Keratinocyte (primary cell): ENCODE data around the gene SUSD6. TPM values are rescaled to one million over a fixed set of nuclear protein-coding genes. Genes with fewer than 3 reads are reported as not detected.

Experiments used
- DNase-seq: peaks from one replicate; pipeline ENCODE4 v3.0.0-alpha.2; 2011; ENCODE audit warnings: low read depth, missing footprints, low spot score
- FAIRE-seq: peaks from 2 replicates; lab custom pipeline; 2011; peaks lifted over from hg19 to GRCh38; lab: Jason Lieb, UNC
- H2AFZ ChIP-seq: 2 replicates; pipeline ENCODE4 v1.6.0; 2012; ENCODE audit warnings: low read length, control low read depth, inconsistent platforms; ENCODE audit not compliant: control insufficient read depth
- H3K27ac ChIP-seq: 2 replicates; pipeline ENCODE4 v1.5.1; 2011; ENCODE audit warnings: low read length; ENCODE audit not compliant: control insufficient read depth, insufficient read depth
- H3K27me3 ChIP-seq: 3 replicates; pipeline ENCODE4 v1.6.0; 2011; ENCODE audit warnings: low read length; ENCODE audit not compliant: control insufficient read depth, insufficient read depth; ENCODE audit errors: extremely low read depth
- H3K36me3 ChIP-seq, 2 experiments: 2 replicates in 1 of 2; 3 replicates in 1 of 2; pipeline ENCODE4 v1.5.1; 2011; ENCODE audit warnings: low read length in 2 of 2, mild to moderate bottlenecking in 1 of 2; ENCODE audit not compliant: control insufficient read depth in 2 of 2, insufficient read depth in 2 of 2; ENCODE audit errors: extremely low read depth in 1 of 2
- H3K4me1 ChIP-seq: 3 replicates; pipeline ENCODE4 v1.5.1; 2011; ENCODE audit warnings: low read length; ENCODE audit not compliant: control insufficient read depth, insufficient read depth; ENCODE audit errors: extremely low read depth
- H3K4me2 ChIP-seq: 3 replicates; pipeline ENCODE4 v1.6.0; 2011; ENCODE audit warnings: low read depth, low read length; ENCODE audit not compliant: control insufficient read depth, insufficient read depth; ENCODE audit errors: extremely low read depth
- H3K4me3 ChIP-seq, 3 experiments: fragments of 200-600 bp in 1 of 3; sonication (generic) in 1 of 3; 2 replicates in 2 of 3; 3 replicates in 1 of 3; pipeline ENCODE4 v1.5.1; 2011 to 2016; ENCODE audit warnings: low read length in 3 of 3, mild to moderate bottlenecking in 3 of 3, control low read depth in 2 of 3, inconsistent platforms in 1 of 3, low read depth in 1 of 3, mixed read lengths in 1 of 3, mixed run types in 1 of 3, moderate library complexity in 1 of 3; ENCODE audit not compliant: control insufficient read depth in 2 of 3, insufficient read depth in 2 of 3; ENCODE audit errors: extremely low read depth in 1 of 3
- H3K79me2 ChIP-seq: 2 replicates; pipeline ENCODE4 v1.6.0; 2012; ENCODE audit warnings: low read length; ENCODE audit not compliant: control insufficient read depth, insufficient read depth
- H3K9ac ChIP-seq: 3 replicates; pipeline ENCODE4 v1.6.0; 2011; ENCODE audit warnings: low read length; ENCODE audit not compliant: control insufficient read depth, insufficient read depth; ENCODE audit errors: extremely low read depth
- H3K9me1 ChIP-seq: 3 replicates; pipeline ENCODE4 v1.6.0; 2011; ENCODE audit warnings: low read length; ENCODE audit not compliant: control insufficient read depth, insufficient read depth; ENCODE audit errors: extremely low read depth
- H3K9me3 ChIP-seq: 2 replicates; pipeline ENCODE4 v1.5.1; 2012; ENCODE audit warnings: low read depth, low read length; ENCODE audit not compliant: control insufficient read depth
- H4K20me1 ChIP-seq: 3 replicates; pipeline ENCODE4 v1.6.0; 2011; ENCODE audit warnings: low read length; ENCODE audit not compliant: control insufficient read depth, insufficient read depth; ENCODE audit errors: extremely low read depth
- EZH2 ChIP-seq: IDR thresholded peaks from one replicate; pipeline ENCODE4 v1.6.1; 2012; ENCODE audit warnings: inconsistent platforms, mild to moderate bottlenecking, low read length, moderate library complexity
- dilution Hi-C: fragments of 300-500 bp; cut with MboI; formaldehyde crosslinking; loops from one replicate; pipeline ENCODE4 v1.7.0; 2020; ENCODE audit warnings: low sequenced_read_pairs; ENCODE audit not compliant: extremely low pct_ligation_motif_present
- polyA plus RNA-seq, 5 experiments: library from polyadenylated mRNA; depleted of rRNA in 3 of 5; stranded (reverse) in 3 of 5; stranded (forward) in 1 of 5; unstranded in 1 of 5; fragments of >200 nt; gene quantifications; 1 replicate in 1 of 5; 2 replicates in 3 of 5; 3 replicates in 1 of 5; pipeline versions ENCODE4 v1.2.1 to v1.2.3, GENCODE V29; 2011 to 2012; ENCODE audit warnings: missing spikeins in 2 of 5, low read depth in 1 of 5, low replicate concordance in 1 of 5
- TF ChIP-seq, protein P1 (sequence below), 3 experiments: IDR thresholded peaks in 1 of 3; conservative IDR thresholded peaks in 1 of 3; optimal IDR thresholded peaks in 1 of 3; 2 replicates in 2 of 3; 3 replicates in 1 of 3; pipeline versions ENCODE3 to v1.5.1; 2011; ENCODE audit warnings: low read length in 3 of 3, mild to moderate bottlenecking in 3 of 3, moderate library complexity in 2 of 3, control low read depth in 1 of 3, inconsistent platforms in 1 of 3; ENCODE audit not compliant: insufficient read depth in 2 of 3; ENCODE audit errors: extremely low read depth in 1 of 3

Gene SUSD6
- polyA plus RNA-seq, 1 donor (not counting 4 experiments of a cell fraction or from before 2014, with no cell fraction given) = 10.5 TPM

DNA sequence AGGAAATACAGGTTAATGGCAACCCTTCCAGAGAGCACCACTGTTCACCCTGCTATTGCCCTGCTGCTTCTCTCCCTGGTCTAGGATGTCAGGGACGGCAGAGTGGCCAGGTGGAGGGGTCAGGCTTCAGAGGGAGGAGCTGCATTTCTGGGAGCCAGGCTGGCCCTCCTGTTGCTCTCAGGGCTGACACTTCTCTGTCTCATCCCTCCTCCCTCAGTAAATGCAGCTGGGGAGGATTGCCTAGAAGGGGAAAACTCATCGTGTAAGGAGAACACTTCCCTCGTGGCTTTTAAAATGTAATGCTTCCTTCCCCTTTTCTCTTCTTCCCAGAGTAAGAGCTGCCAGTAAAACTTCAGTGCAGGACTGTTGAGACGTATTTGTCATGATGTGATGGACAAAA lies 20.8 kb downstream of the SUSD6 start:
- peaks cover 4% of the 10 kb centered on the region for H3K4me1 ChIP-seq
- H3K9ac ChIP-seq = no peak overlapping the region
- H3K27ac ChIP-seq = no peak overlapping the region
- H3K9me3 ChIP-seq = no peaks in the 10 kb centered on the region
- H3K79me2 ChIP-seq = peaks cover 65% of the 10 kb centered on the region
- no peak overlapping the region for H3K4me3 ChIP-seq
- H4K20me1 ChIP-seq = no peaks in the 10 kb centered on the region
- H3K27me3 ChIP-seq = no peaks in the 10 kb centered on the region
- no peak for TF ChIP-seq EZH2
- TF ChIP-seq, protein P1, sequence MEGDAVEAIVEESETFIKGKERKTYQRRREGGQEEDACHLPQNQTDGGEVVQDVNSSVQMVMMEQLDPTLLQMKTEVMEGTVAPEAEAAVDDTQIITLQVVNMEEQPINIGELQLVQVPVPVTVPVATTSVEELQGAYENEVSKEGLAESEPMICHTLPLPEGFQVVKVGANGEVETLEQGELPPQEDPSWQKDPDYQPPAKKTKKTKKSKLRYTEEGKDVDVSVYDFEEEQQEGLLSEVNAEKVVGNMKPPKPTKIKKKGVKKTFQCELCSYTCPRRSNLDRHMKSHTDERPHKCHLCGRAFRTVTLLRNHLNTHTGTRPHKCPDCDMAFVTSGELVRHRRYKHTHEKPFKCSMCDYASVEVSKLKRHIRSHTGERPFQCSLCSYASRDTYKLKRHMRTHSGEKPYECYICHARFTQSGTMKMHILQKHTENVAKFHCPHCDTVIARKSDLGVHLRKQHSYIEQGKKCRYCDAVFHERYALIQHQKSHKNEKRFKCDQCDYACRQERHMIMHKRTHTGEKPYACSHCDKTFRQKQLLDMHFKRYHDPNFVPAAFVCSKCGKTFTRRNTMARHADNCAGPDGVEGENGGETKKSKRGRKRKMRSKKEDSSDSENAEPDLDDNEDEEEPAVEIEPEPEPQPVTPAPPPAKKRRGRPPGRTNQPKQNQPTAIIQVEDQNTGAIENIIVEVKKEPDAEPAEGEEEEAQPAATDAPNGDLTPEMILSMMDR (optimal IDR thresholded peaks at IDR 0.05 in 1 of 3, IDR thresholded peaks at IDR 0.05 in 1 of 3, conservative IDR thresholded peaks at IDR 0.05 in 1 of 3; ENCODE audit: extremely low read depth in 1 of 3, insufficient read depth in 2 of 3, low read length in 3 of 3) = no peak
- no peak overlapping the region for H2AFZ ChIP-seq
- FAIRE-seq = no peak
- dilution Hi-C loops = no loop called here
- H3K36me3 ChIP-seq = no peaks in the 10 kb centered on the region
- no peak overlapping the region for H3K4me2 ChIP-seq
- H3K9me1 ChIP-seq = no peaks in the 10 kb centered on the region
- no peak for DNase-seq

DNA sequence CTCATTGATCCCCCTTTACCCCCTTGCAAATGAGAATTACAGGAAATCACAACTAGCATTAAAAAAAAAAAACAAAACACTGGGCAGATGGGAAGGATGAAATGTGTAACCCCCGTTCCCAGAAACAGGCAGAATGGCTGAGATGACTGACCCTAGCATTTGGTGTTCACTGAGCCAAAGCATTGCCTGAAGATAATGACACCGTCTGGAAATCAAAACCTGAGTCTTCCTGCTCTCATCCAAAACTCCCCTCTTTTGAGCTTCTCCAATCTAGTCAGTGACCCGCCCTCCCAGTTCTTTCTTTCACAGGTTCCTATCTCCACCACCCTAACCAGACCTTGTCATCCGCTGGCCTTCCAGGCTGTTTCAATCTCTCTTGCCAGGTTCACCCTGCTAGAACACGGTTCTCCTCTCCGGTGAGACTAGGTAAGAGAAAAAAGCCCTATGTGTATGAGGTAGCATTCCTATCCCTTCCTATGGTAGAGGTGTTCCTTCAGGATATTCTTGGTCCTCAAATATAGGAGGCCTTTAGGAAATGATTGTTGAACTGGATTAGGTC lies 21.3 kb downstream of the SUSD6 start:
- H3K4me1 ChIP-seq = peaks cover 4% of the 10 kb centered on the region

More for the DNA sequence above, 21.3 kb downstream of the SUSD6 start:
- no peak overlapping the region for H3K4me2 ChIP-seq
- H3K9ac ChIP-seq = no peak overlapping the region
- TF ChIP-seq EZH2 = no peak
- TF ChIP-seq, protein P1 (optimal IDR thresholded peaks at IDR 0.05 in 1 of 3, IDR thresholded peaks at IDR 0.05 in 1 of 3, conservative IDR thresholded peaks at IDR 0.05 in 1 of 3; ENCODE audit: extremely low read depth in 1 of 3, insufficient read depth in 2 of 3, low read length in 3 of 3) = no peak
- no peak overlapping the region for H2AFZ ChIP-seq
- no peak for FAIRE-seq
- no peaks in the 10 kb centered on the region for H4K20me1 ChIP-seq
- no peak overlapping the region for H3K27ac ChIP-seq
- peaks cover 69% of the 10 kb centered on the region for H3K79me2 ChIP-seq
- H3K27me3 ChIP-seq = no peaks in the 10 kb centered on the region
- no peak overlapping the region for H3K4me3 ChIP-seq
- DNase-seq = no peak
- H3K36me3 ChIP-seq = no peaks in the 10 kb centered on the region
- no peaks in the 10 kb centered on the region for H3K9me1 ChIP-seq
- no peaks in the 10 kb centered on the region for H3K9me3 ChIP-seq
- dilution Hi-C loops = no loop called here
